ENCODE results near the gene PIRT.

The PIRT gene

GRCh38 chr17:10790491-10791401, 47.1 kb downstream of the PIRT start:
- DNase-seq, result peak in 12 of 58 donors; percentile 4 to 78 (median 32)

GRCh38 chr17:10789694-10790271, 48.1 kb downstream of the PIRT start:
- DNase-seq, result no peak

- DNase-seq, result no peak
Measured at GRCh38 chr17:10787306-10788045, 50.4 kb downstream of the PIRT start.

- no peak for DNase-seq
Measured at GRCh38 chr17:10785295-10785694, 52.6 kb downstream of the PIRT start.

- DNase-seq, result no peak
Measured at GRCh38 chr17:10779609-10780008, 58.3 kb downstream of the PIRT start.

- no peak for DNase-seq
Measured at GRCh38 chr17:10777890-10778289, 60.0 kb downstream of the PIRT start.

GRCh38 chr17:10777131-10777807, 60.6 kb downstream of the PIRT start:
- no peak for DNase-seq

- DNase-seq, result no peak
Measured at GRCh38 chr17:10776381-10776780, 61.5 kb downstream of the PIRT start.

GRCh38 chr17:10775740-10776356, 62.0 kb downstream of the PIRT start:
- no peak for DNase-seq

GRCh38 chr17:10775058-10775457, 62.8 kb downstream of the PIRT start:
- no peak for DNase-seq

GRCh38 chr17:10773391-10773790, 64.5 kb downstream of the PIRT start:
- DNase-seq, result no peak

Measured in anterior cingulate cortex (tissue), 58 donors.